ENCODE results near the gene LACTBL1.

The LACTBL1 gene

DNA sequence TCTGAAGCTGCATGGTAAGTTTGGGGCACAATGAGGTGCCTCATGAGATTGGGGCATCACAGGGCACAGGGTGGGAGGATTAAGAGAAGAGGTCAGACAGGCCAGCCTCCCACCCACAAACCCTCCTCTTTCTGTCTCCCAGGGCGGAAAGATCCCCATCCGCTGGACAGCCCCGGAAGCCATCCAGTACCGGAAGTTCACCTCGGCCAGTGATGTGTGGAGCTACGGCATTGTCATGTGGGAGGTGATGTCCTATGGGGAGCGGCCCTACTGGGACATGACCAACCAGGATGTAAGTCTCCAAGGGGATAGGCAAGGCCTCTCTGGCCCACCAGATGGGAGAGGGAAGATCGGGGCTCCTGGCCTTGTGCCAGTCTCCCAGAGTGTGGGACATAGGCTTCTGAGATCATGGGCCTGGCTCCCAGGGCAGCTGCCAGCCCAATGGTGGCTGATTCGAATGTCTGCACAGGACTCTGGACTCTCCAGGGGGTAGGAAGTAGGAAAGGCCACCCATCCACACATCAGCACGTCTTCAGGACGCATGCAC lies 63.7 kb downstream of the LACTBL1 start:
- no peak for DNase-seq

GRCh38 chr1:22907528-22907927 lies 65.1 kb downstream of the LACTBL1 start:
- DNase-seq: no peak

DNA sequence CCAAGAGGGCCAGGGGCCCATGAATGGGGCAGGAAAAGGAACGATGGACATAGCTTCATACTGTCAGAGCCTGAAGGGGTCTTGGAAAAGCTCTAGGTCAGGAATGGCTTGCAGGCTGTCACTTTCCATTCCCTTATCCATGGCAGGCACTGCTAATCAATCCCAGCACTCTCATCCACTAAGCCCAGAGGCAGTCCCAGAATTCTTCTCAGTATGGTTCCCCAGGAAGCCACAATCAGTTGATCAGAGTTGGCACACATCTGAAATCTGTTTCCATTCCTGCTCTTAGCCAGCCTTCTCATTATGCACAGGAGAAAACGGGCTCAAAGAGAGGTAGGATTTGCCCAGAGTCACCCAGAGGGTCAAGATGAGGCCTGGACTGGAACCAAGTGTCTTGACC lies 65.7 kb downstream of the LACTBL1 start:
- no peak for DNase-seq

- no peak for DNase-seq
Observed at GRCh38 chr1:22903113-22903512, 69.6 kb downstream of the LACTBL1 start.

Data from NCI-H1417 treated with DMSO at 0.1 percent for 48 hours (cell line).